WERI-Rb-1 (cell line): ENCODE results near the gene DGCR6L.
A peak's percentile ranks its signal among the peaks of the same experiment; 100 is the strongest.

ENCODE experiments used
- DNase-seq: peaks from one replicate; pipeline ENCODE4 v3.0.0-alpha.2; 2020
- H3K27ac ChIP-seq: fragments of 250-450 bp; sonication (Bioruptor Pico); 2 replicates; pipeline ENCODE4 v1.5.1; 2020; ENCODE audit warnings: mild to moderate bottlenecking, moderate library complexity
- H3K27me3 ChIP-seq: fragments of 250-450 bp; sonication (Bioruptor Pico); 2 replicates; pipeline ENCODE4 v1.5.1; 2021; ENCODE audit warnings: mild to moderate bottlenecking, low read depth, moderate library complexity; ENCODE audit not compliant: insufficient read depth, severe bottlenecking
- H3K36me3 ChIP-seq: fragments of 250-450 bp; sonication (Bioruptor Pico); 2 replicates; pipeline ENCODE4 v1.5.1; 2020; ENCODE audit warnings: mild to moderate bottlenecking, moderate library complexity
- H3K4me3 ChIP-seq: 2 replicates; pipeline ENCODE4 v1.5.1; 2011; ENCODE audit warnings: low read depth, mild to moderate bottlenecking, control low read depth, low read length
- H3K9me3 ChIP-seq: fragments of 250-450 bp; sonication (Bioruptor Pico); 2 replicates; pipeline ENCODE4 v1.5.1; 2021; ENCODE audit warnings: mild to moderate bottlenecking, moderate library complexity; ENCODE audit not compliant: severe bottlenecking
- TF ChIP-seq, protein P1 (sequence below): IDR thresholded peaks from 2 replicates; pipeline ENCODE4 v1.5.1; 2011; ENCODE audit warnings: low read depth, mild to moderate bottlenecking, control low read depth, inconsistent platforms, low read length

The DGCR6L gene

DNA sequence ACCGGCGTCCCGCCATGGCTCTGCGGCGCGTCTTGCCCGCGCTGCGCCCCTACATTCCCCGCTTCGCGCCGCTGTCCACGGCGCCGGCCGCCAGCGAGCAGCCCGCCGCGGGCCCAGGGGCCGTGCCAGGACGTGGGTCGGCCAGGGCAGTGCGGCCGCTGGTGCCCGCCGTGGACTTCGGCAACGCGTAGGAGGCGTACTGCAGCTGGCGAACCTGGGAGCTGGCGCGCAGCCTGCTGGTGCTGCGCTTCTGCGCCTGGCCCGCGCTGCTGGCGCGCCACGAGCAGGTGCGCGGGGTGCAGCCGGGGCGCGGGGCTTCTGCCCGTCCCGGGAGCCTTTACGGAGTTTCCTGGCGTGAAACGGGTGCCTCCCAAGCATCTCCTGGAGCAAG, 20.1 kb downstream of the DGCR6L start:
- TF ChIP-seq, protein P1, sequence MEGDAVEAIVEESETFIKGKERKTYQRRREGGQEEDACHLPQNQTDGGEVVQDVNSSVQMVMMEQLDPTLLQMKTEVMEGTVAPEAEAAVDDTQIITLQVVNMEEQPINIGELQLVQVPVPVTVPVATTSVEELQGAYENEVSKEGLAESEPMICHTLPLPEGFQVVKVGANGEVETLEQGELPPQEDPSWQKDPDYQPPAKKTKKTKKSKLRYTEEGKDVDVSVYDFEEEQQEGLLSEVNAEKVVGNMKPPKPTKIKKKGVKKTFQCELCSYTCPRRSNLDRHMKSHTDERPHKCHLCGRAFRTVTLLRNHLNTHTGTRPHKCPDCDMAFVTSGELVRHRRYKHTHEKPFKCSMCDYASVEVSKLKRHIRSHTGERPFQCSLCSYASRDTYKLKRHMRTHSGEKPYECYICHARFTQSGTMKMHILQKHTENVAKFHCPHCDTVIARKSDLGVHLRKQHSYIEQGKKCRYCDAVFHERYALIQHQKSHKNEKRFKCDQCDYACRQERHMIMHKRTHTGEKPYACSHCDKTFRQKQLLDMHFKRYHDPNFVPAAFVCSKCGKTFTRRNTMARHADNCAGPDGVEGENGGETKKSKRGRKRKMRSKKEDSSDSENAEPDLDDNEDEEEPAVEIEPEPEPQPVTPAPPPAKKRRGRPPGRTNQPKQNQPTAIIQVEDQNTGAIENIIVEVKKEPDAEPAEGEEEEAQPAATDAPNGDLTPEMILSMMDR: no peak
- peak; percentile 42 for DNase-seq

DNA sequence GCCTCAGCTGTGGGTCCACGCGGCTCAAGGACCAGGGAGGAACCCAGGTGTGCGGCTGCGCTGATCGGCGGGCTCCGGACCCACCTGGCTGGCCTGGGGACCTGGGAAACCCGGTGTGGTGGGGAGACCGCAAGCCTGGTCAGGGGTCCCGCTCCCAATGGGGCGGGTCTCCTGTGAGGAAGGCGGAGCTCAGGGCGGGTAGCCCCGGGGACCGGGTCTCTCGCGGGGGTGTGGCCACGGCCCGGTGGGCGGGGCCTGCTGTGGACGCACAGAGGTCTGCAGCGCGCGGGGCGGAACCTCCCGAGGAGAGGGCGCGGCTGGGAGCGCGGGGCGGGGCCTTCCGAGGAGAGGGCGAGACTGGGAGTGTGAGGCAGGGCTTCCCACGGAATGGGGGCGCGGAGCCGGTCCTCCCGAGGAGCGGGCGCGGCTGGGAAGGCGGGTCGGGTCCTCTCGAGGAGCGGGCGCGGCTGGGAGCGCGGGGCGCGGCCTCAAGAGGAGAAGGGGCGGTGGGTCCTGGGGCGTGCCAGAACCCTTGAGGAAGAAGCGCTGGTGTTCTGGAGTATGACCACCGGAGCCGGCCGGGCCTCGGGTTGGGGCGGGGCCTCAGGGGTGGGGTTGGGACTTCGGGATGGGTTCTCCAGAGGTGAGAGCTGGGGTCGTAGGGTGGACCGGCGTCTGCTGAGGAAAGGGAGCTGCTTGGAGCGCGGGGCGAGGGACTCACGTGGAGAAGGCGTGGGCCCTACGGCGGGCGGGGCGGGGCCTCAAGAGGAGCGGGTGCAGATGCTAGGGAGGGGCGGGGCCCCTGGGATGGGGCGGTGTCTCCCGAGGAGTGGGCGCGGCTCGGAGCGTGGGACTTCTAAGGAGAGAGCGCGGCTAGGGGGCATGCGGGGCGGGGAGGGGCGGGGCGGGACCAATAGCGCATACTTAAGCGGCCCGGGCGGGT, 20.8 kb downstream of the DGCR6L start:
- no peaks in the 10 kb centered on the region for H3K27me3 ChIP-seq
- DNase-seq: peak; percentile 95
- H3K9me3 ChIP-seq: no peaks in the 10 kb centered on the region
- peak overlapping the region; percentile 58 for H3K4me3 ChIP-seq
- H3K27ac ChIP-seq: no peak overlapping the region
- no peaks in the 10 kb centered on the region for H3K36me3 ChIP-seq
- TF ChIP-seq, protein P1: no peak

More for the DNA sequence above, 20.1 kb downstream of the DGCR6L start:
- Histone ChIP-seq H3K36me3 (no peaks in the 10 kb centered on the region), H3K27ac (no peak overlapping the region), H3K9me3 (no peaks in the 10 kb centered on the region), H3K27me3 (no peaks in the 10 kb centered on the region), H3K4me3 (peak overlapping the region; percentile 49)

DNA sequence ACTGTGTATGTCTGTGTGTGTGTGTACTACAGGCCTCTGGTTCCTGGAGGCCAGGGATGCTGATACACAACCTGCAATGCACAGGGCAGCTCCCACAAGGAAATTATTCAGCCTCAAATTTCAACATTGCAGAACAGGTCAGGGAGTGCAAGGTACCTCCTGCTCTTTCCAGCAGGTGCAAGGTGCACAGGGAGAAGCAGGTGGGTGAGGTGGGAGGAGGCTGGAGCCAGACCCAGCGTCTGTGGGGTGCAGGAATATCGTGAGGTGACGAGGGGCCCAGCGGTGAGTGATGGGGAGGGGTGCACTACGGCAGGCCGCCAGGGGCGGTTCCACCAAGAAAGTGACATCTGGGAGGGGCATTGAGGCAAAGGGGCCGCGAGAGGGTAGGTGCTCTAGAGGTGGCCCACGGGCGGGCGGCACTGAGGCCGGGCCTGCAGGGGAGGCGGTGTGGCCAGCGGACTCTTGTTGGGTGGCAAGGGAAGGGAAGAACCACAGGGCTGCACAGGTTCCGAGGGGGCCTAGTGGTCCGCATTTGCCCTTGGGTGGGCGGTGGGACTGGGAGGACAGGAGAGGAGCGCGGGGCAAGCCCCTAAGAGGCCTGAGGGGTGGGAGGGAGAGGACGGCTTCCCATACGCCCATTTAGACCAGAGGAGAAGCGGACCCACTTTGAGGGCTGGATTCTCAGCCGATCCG, 21.6 kb downstream of the DGCR6L start:
- TF ChIP-seq, protein P1: no peak
- DNase-seq: no peak
- H3K4me3 ChIP-seq: no peak overlapping the region

DNA sequence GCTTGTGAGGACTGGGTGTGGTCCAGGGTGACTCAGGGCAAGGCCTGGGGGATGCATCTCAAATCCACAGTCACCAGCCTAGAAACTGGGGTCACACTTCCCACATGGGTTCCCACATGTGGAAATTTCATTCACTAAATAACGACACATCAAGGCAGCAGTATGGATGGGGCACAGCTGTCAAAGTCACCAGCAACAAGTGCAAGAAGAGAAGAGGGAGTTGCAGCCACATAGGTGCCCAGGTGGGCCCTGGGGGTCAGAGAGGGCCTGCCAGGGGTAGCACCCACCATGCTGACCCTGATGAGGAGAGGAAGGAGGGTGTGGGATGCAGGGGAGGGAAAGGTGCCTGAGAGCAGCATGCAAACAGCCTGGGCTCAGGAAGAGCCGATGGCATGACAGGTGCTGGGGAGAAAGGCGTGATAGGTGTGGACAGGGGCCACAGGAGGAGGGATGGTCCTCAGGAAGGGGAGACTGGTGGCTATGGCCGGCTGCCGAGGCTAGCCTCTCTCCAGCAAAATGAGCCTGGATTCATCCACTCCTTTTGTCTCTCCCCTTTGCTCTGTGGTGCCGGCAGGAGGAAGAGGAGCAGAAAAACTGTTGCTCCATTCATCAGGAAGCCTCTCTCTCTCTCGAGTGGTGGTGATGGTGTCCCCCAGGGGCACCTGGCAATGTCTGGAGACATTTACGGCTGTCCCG, 22.3 kb downstream of the DGCR6L start:
- no peaks in the 10 kb centered on the region for H3K36me3 ChIP-seq
- H3K27ac ChIP-seq: no peak overlapping the region
- H3K27me3 ChIP-seq: no peaks in the 10 kb centered on the region
- no peak overlapping the region for H3K4me3 ChIP-seq
- H3K9me3 ChIP-seq: no peaks in the 10 kb centered on the region
- TF ChIP-seq, protein P1: no peak
- DNase-seq: no peak

More for the DNA sequence above, 21.6 kb downstream of the DGCR6L start:
- H3K27me3 ChIP-seq: no peaks in the 10 kb centered on the region
- no peaks in the 10 kb centered on the region for H3K36me3 ChIP-seq
- H3K27ac ChIP-seq: no peak overlapping the region
- H3K9me3 ChIP-seq: no peaks in the 10 kb centered on the region

DNA sequence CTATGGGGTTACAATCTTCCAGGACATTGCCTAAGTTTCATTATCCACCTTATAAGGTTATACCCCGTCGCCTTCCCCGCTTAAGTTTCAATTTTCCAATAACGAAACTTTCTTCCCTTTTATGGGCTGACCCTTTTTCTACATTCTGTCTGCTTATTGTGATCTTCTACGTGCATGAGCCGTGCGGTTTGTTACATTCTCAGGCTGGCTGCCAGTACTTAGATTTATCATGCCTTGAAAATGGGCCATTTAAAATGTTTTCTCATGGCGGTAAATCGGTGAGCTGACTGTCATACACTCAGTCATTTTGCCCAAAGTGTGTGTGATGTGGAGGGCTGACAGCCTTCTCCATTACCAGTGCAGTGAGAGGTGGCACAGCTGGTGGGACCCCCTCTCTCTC, 23.3 kb downstream of the DGCR6L start:
- no peak for DNase-seq
- H3K9me3 ChIP-seq: no peaks in the 10 kb centered on the region
- TF ChIP-seq, protein P1: no peak
- H3K36me3 ChIP-seq: no peaks in the 10 kb centered on the region
- no peak overlapping the region for H3K4me3 ChIP-seq
- no peaks in the 10 kb centered on the region for H3K27me3 ChIP-seq
- H3K27ac ChIP-seq: no peak overlapping the region
